ENCODE measurements around the gene SCFD2.

GRCh38 chr4:52946855-52947254 is 419.0 kb downstream of the SCFD2 start:
- TF ChIP-seq TAF1 (IDR thresholded peaks at IDR 0.05; ENCODE audit: borderline replicate concordance, insufficient read depth, low read length): no peak
- no peak for TF ChIP-seq POLR2AphosphoS5 (IDR thresholded peaks at IDR 0.05; ENCODE audit: low read depth, low read length)
- TF ChIP-seq SIN3A (IDR thresholded peaks at IDR 0.05; ENCODE audit: borderline replicate concordance, insufficient read depth, low read length): no peak
- no peak for TF ChIP-seq REST (IDR thresholded peaks at IDR 0.05; ENCODE audit: insufficient read depth in 1 of 2, low read depth in 2 of 2, low read length in 2 of 2)

Measured in PFSK-1 (cell line).